Uterus (tissue), 2 donors: ENCODE measurements around the gene TMEM11.

ENCODE experiments used
- CTCF ChIP-seq, 4 experiments: fragments of 200-600 bp in 2 of 4; fragments of 450-650 bp in 2 of 4; sonication (generic) in 2 of 4; IDR thresholded peaks; one replicate each; pipeline ENCODE4 v1.5.1; 2016 to 2019; ENCODE audit warnings: antibody characterized with exemption in 4 of 4, mild to moderate bottlenecking in 2 of 4, moderate library complexity in 1 of 4
- POLR2A ChIP-seq, 2 donors: fragments of 450-650 bp; IDR thresholded peaks; one replicate each; pipeline ENCODE4 v1.6.1; 2016; ENCODE audit warnings: antibody characterized with exemption in 2 of 2, mild to moderate bottlenecking in 1 of 2, moderate library complexity in 1 of 2

- TF ChIP-seq CTCF (IDR thresholded peaks at IDR 0.05) (no peak), POLR2A (IDR thresholded peaks at IDR 0.05) (no peak)
Observed at GRCh38 chr17:21176773-21177395, 37.1 kb downstream of the TMEM11 start.
